Measurements from ENCODE around the gene PEX1. TPM values are rescaled to one million over a fixed set of nuclear protein-coding genes. Genes with fewer than 3 reads are reported as not detected.
"Not testable (repeated sequence)": the region's sequence is repeated elsewhere in the genome, so short reads cannot be mapped to it uniquely, and the experiment has no call there.

Gene PEX1
- total and polyA plus RNA-seq, 2 donors (not counting 1 experiment from before 2014, with no cell fraction given), result 11.3 to 23.0 TPM

- Histone ChIP-seq H3K36me3 (ENCODE audit: control insufficient read depth, insufficient read depth, low read length) (no peaks in the 10 kb centered on the region), H3K27me3 (ENCODE audit: control insufficient read depth, insufficient read depth, low read length) (no peaks in the 10 kb centered on the region), H3K4me2 (ENCODE audit: extremely low read depth, insufficient read depth, low read length) (no peak overlapping the region), H3K4me1 (ENCODE audit: control insufficient read depth, extremely low read depth, insufficient read depth, low read length) (no peaks in the 10 kb centered on the region), H3K4me3 (replicated peaks in 1 of 4; ENCODE audit: control extremely low read depth in 1 of 4, insufficient read depth in 1 of 4, low read depth in 3 of 4, low read length in 4 of 4) (no peak overlapping the region), H4K20me1 (ENCODE audit: control insufficient read depth, extremely low read depth, insufficient read depth, low read length) (no peaks in the 10 kb centered on the region), H2AFZ (ENCODE audit: low read length) (no peak overlapping the region), H3K79me2 (ENCODE audit: control insufficient read depth, insufficient read depth, low read length) (no peaks in the 10 kb centered on the region), H3K9ac (ENCODE audit: insufficient read depth, low read length) (no peak overlapping the region), H3K9me3 (ENCODE audit: control insufficient read depth, insufficient read depth, low read depth, low read length) (no peaks in the 10 kb centered on the region), H3K27ac (ENCODE audit: insufficient read depth, low read length) (no peak overlapping the region)
- no peak for DNase-seq (ENCODE audit: low read depth in 2 of 2)
- no peak for TF ChIP-seq EZH2 (IDR thresholded peaks at IDR 0.05; ENCODE audit: low read length, missing control alignments)
- TF ChIP-seq CTCF (conservative IDR thresholded peaks at IDR 0.05 in 1 of 2, IDR thresholded peaks at IDR 0.05 in 1 of 2; ENCODE audit: low read depth in 1 of 2, low read length in 2 of 2), result no peak
These were observed 49.6 kb downstream of the PEX1 start for GRCh38 chr7:92478711-92479110.

GRCh38 chr7:92478095-92478494 lies 50.2 kb downstream of the PEX1 start:
- Histone ChIP-seq H3K27me3 (ENCODE audit: control insufficient read depth, insufficient read depth, low read length) (no peaks in the 10 kb centered on the region), H3K4me3 (replicated peaks in 1 of 4; ENCODE audit: control extremely low read depth in 1 of 4, insufficient read depth in 1 of 4, low read depth in 3 of 4, low read length in 4 of 4) (no peak overlapping the region), H3K9me3 (ENCODE audit: control insufficient read depth, insufficient read depth, low read depth, low read length) (no peaks in the 10 kb centered on the region), H3K27ac (ENCODE audit: insufficient read depth, low read length) (no peak overlapping the region), H4K20me1 (ENCODE audit: control insufficient read depth, extremely low read depth, insufficient read depth, low read length) (no peaks in the 10 kb centered on the region), H2AFZ (ENCODE audit: low read length) (no peak overlapping the region), H3K4me1 (ENCODE audit: control insufficient read depth, extremely low read depth, insufficient read depth, low read length) (no peaks in the 10 kb centered on the region), H3K4me2 (ENCODE audit: extremely low read depth, insufficient read depth, low read length) (no peak overlapping the region), H3K79me2 (ENCODE audit: control insufficient read depth, insufficient read depth, low read length) (no peaks in the 10 kb centered on the region), H3K36me3 (ENCODE audit: control insufficient read depth, insufficient read depth, low read length) (no peaks in the 10 kb centered on the region), H3K9ac (ENCODE audit: insufficient read depth, low read length) (no peak overlapping the region)
- no peak for DNase-seq (ENCODE audit: low read depth in 2 of 2)
- TF ChIP-seq EZH2 (IDR thresholded peaks at IDR 0.05; ENCODE audit: low read length, missing control alignments) (no peak), CTCF (conservative IDR thresholded peaks at IDR 0.05 in 1 of 2, IDR thresholded peaks at IDR 0.05 in 1 of 2; ENCODE audit: low read depth in 1 of 2, low read length in 2 of 2) (no peak)

GRCh38 chr7:92477681-92478080 lies 50.6 kb downstream of the PEX1 start, which contains the start of gene ERVW-1:
Gene ERVW-1 (minus strand): TSS chr7:92477946. CDS start chr7:92470381, 7,565 bp downstream.
- H3K27me3 ChIP-seq (ENCODE audit: control insufficient read depth, insufficient read depth, low read length); H3K27ac ChIP-seq (ENCODE audit: insufficient read depth, low read length); H3K4me1 ChIP-seq (ENCODE audit: control insufficient read depth, extremely low read depth, insufficient read depth, low read length); H3K4me2 ChIP-seq (ENCODE audit: extremely low read depth, insufficient read depth, low read length); H2AFZ ChIP-seq (ENCODE audit: low read length); H4K20me1 ChIP-seq (ENCODE audit: control insufficient read depth, extremely low read depth, insufficient read depth, low read length); H3K36me3 ChIP-seq (ENCODE audit: control insufficient read depth, insufficient read depth, low read length); DNase-seq (ENCODE audit: low read depth in 2 of 2); H3K4me3 ChIP-seq (replicated peaks in 1 of 4; ENCODE audit: control extremely low read depth in 1 of 4, insufficient read depth in 1 of 4, low read depth in 3 of 4, low read length in 4 of 4); H3K79me2 ChIP-seq (ENCODE audit: control insufficient read depth, insufficient read depth, low read length); H3K9ac ChIP-seq (ENCODE audit: insufficient read depth, low read length); H3K9me3 ChIP-seq (ENCODE audit: control insufficient read depth, insufficient read depth, low read depth, low read length): not testable (repeated sequence)

- not testable (repeated sequence) for H3K4me3 ChIP-seq (replicated peaks in 1 of 4; ENCODE audit: control extremely low read depth in 1 of 4, insufficient read depth in 1 of 4, low read depth in 3 of 4, low read length in 4 of 4); DNase-seq (ENCODE audit: low read depth in 2 of 2); H3K9me3 ChIP-seq (ENCODE audit: control insufficient read depth, insufficient read depth, low read depth, low read length); H3K27me3 ChIP-seq (ENCODE audit: control insufficient read depth, insufficient read depth, low read length); H3K9ac ChIP-seq (ENCODE audit: insufficient read depth, low read length); H3K4me2 ChIP-seq (ENCODE audit: extremely low read depth, insufficient read depth, low read length); H3K27ac ChIP-seq (ENCODE audit: insufficient read depth, low read length); H3K79me2 ChIP-seq (ENCODE audit: control insufficient read depth, insufficient read depth, low read length); H2AFZ ChIP-seq (ENCODE audit: low read length); H3K36me3 ChIP-seq (ENCODE audit: control insufficient read depth, insufficient read depth, low read length); H4K20me1 ChIP-seq (ENCODE audit: control insufficient read depth, extremely low read depth, insufficient read depth, low read length); H3K4me1 ChIP-seq (ENCODE audit: control insufficient read depth, extremely low read depth, insufficient read depth, low read length)
These were observed 52.3 kb downstream of the PEX1 start for GRCh38 chr7:92475851-92476590.

GRCh38 chr7:92475261-92475770 lies 53.0 kb downstream of the PEX1 start:
- not testable (repeated sequence) for H4K20me1 ChIP-seq (ENCODE audit: control insufficient read depth, extremely low read depth, insufficient read depth, low read length); H3K27ac ChIP-seq (ENCODE audit: insufficient read depth, low read length); H3K4me1 ChIP-seq (ENCODE audit: control insufficient read depth, extremely low read depth, insufficient read depth, low read length); H3K27me3 ChIP-seq (ENCODE audit: control insufficient read depth, insufficient read depth, low read length); H3K79me2 ChIP-seq (ENCODE audit: control insufficient read depth, insufficient read depth, low read length); H3K9ac ChIP-seq (ENCODE audit: insufficient read depth, low read length); H3K4me3 ChIP-seq (replicated peaks in 1 of 4; ENCODE audit: control extremely low read depth in 1 of 4, insufficient read depth in 1 of 4, low read depth in 3 of 4, low read length in 4 of 4); H3K4me2 ChIP-seq (ENCODE audit: extremely low read depth, insufficient read depth, low read length); H2AFZ ChIP-seq (ENCODE audit: low read length); DNase-seq (ENCODE audit: low read depth in 2 of 2); H3K9me3 ChIP-seq (ENCODE audit: control insufficient read depth, insufficient read depth, low read depth, low read length); H3K36me3 ChIP-seq (ENCODE audit: control insufficient read depth, insufficient read depth, low read length)

All from fibroblast of lung (primary cell).